ENCODE data around the gene XPNPEP3. TPM values are rescaled to one million over a fixed set of nuclear protein-coding genes. Genes with fewer than 3 reads are reported as not detected.

XPNPEP3 gene
- 33.1 and 47.2 TPM in 2 replicates for total RNA-seq (2022)
- Bru-seq, nascent RNA: percentile 81 among the genes with signal in this experiment
- BruChase-seq, experiment 1, labeled RNA remaining after a 6-hour chase: percentile 91 among the genes with signal in this experiment
- BruChase-seq, experiment 2, labeled RNA remaining after a 2-hour chase: percentile 83 among the genes with signal in this experiment
- long read RNA-seq, full-length matches to known transcripts: 13 of 21 reads
- long read RNA-seq, partial matches to known transcripts: 2 of 21 reads
- long read RNA-seq, other reads (novel, unspliced or antisense): 6 of 21 reads

- peaks cover 15% of the 10 kb centered on the region for H3K4me1 Mint-ChIP-seq (ENCODE audit: insufficient read depth, unreplicated experiment)
- CTCF ChIA-PET: interaction anchor here (0.5 to 0.7 kb wide), 3 partner anchors 19 to 510 kb away, joined by 3 to 5 read pairs (median 4); partner anchors contain the start of gene SLC25A17
- intact Hi-C loops (cut with micrococcal nuclease): loop anchor here (2.0 kb wide), 1 partner anchor 204 kb away; no protein-coding TSS in a partner anchor
Observed at GRCh38 chr22:40856513-40857308, at the start of gene XPNPEP3, which contains the start of gene ST13. XPNPEP3 (plus strand) TSS chr22:40857148; CDS start chr22:40857182, 34 bp downstream. ST13 (minus strand) TSS chr22:40856639; CDS start chr22:40856540, 99 bp downstream.

GRCh38 chr22:40808018-40808841, 48.7 kb upstream of the XPNPEP3 start:
- Mint-ChIP-seq H3K4me1 (ENCODE audit: insufficient read depth, unreplicated experiment) (peaks cover 25% of the 10 kb centered on the region), H3K9me3 (ENCODE audit: unreplicated experiment) (no peaks in the 10 kb centered on the region), H3K36me3 (ENCODE audit: insufficient read depth, unreplicated experiment) (peaks cover 4% of the 10 kb centered on the region), H3K27ac (ENCODE audit: low read depth, unreplicated experiment) (peak overlapping the region; percentile 49), H3K4me3 (ENCODE audit: unreplicated experiment) (no peak overlapping the region), H3K27me3 (ENCODE audit: insufficient read depth, unreplicated experiment) (no peaks in the 10 kb centered on the region)
- intact Hi-C loops (cut with micrococcal nuclease): no loop called here
- ChIA-PET POLR2A (interaction anchor here (2.1 kb wide), 1 partner anchor 11 kb away, joined by 7 read pairs; the partner anchor contains the start of gene SLC25A17), CTCF (interaction anchor here (0.6 to 1.4 kb wide), 2 partner anchors 11 to 49 kb away, joined by 3 to 4 read pairs; partner anchors contain the start of gene SLC25A17)
- no peak for TF ChIP-seq CTCF (IDR thresholded peaks at IDR 0.05; ENCODE audit: unreplicated experiment)
- no peak for DNase-seq (ENCODE audit: unreplicated experiment)
- BruUV-seq (replicated peaks): no TSS peak

More at GRCh38 chr22:40856513-40857308, at the start of gene XPNPEP3, which contains the start of gene ST13:
- peaks cover 36% of the 10 kb centered on the region for H3K36me3 Mint-ChIP-seq (ENCODE audit: insufficient read depth, unreplicated experiment)
- no peak for TF ChIP-seq CTCF (IDR thresholded peaks at IDR 0.05; ENCODE audit: unreplicated experiment)
- no TSS peak for BruUV-seq (replicated peaks)
- DNase-seq (ENCODE audit: unreplicated experiment): peak; percentile 96
- no peaks in the 10 kb centered on the region for H3K27me3 Mint-ChIP-seq (ENCODE audit: insufficient read depth, unreplicated experiment)
- H3K9me3 Mint-ChIP-seq (ENCODE audit: unreplicated experiment): no peaks in the 10 kb centered on the region
- peak within 1 kb of the TSS; percentile 99 for H3K27ac Mint-ChIP-seq (ENCODE audit: low read depth, unreplicated experiment)
- POLR2A ChIA-PET: interaction anchor here (0.6 to 6.9 kb wide), 48 partner anchors 11 to 1537 kb away, joined by 3 to 58 read pairs (median 4); partner anchors contain the start of genes ACO2, MRTFA, PHF5A and RANGAP1
- H3K4me3 Mint-ChIP-seq (ENCODE audit: unreplicated experiment): peak within 1 kb of the TSS; percentile 97

- no peaks in the 10 kb centered on the region for H3K27me3 Mint-ChIP-seq (ENCODE audit: insufficient read depth, unreplicated experiment)
- BruUV-seq (replicated peaks): no TSS peak
- intact Hi-C loops (cut with micrococcal nuclease): no loop called here
- ChIA-PET CTCF (interaction anchor here (0.7 kb wide), 1 partner anchor 168 kb away, joined by 3 read pairs; no protein-coding TSS in a partner anchor), POLR2A (interaction anchor here (0.7 to 1.3 kb wide), 2 partner anchors 11 to 1293 kb away, joined by 3 read pairs; no protein-coding TSS in a partner anchor)
- peaks cover 30% of the 10 kb centered on the region for H3K4me1 Mint-ChIP-seq (ENCODE audit: insufficient read depth, unreplicated experiment)
- TF ChIP-seq CTCF (IDR thresholded peaks at IDR 0.05; ENCODE audit: unreplicated experiment): no peak
- DNase-seq (ENCODE audit: unreplicated experiment): no peak
- H3K27ac Mint-ChIP-seq (ENCODE audit: low read depth, unreplicated experiment): no peak overlapping the region
- no peak overlapping the region for H3K4me3 Mint-ChIP-seq (ENCODE audit: unreplicated experiment)
- no peaks in the 10 kb centered on the region for H3K9me3 Mint-ChIP-seq (ENCODE audit: unreplicated experiment)
- H3K36me3 Mint-ChIP-seq (ENCODE audit: insufficient read depth, unreplicated experiment): peaks cover 6% of the 10 kb centered on the region
Observed at GRCh38 chr22:40813912-40814315, 43.0 kb upstream of the XPNPEP3 start.
